ENCODE measurements around the gene CRYBG2.

GRCh38 chr1:26276432-26276838 lies 77.5 kb downstream of the CRYBG2 start:
- TF ChIP-seq, protein P1, sequence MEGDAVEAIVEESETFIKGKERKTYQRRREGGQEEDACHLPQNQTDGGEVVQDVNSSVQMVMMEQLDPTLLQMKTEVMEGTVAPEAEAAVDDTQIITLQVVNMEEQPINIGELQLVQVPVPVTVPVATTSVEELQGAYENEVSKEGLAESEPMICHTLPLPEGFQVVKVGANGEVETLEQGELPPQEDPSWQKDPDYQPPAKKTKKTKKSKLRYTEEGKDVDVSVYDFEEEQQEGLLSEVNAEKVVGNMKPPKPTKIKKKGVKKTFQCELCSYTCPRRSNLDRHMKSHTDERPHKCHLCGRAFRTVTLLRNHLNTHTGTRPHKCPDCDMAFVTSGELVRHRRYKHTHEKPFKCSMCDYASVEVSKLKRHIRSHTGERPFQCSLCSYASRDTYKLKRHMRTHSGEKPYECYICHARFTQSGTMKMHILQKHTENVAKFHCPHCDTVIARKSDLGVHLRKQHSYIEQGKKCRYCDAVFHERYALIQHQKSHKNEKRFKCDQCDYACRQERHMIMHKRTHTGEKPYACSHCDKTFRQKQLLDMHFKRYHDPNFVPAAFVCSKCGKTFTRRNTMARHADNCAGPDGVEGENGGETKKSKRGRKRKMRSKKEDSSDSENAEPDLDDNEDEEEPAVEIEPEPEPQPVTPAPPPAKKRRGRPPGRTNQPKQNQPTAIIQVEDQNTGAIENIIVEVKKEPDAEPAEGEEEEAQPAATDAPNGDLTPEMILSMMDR (IDR thresholded peaks at IDR 0.05) = no peak
- TF ChIP-seq POLR2A (IDR thresholded peaks at IDR 0.05) = no peak
